ENCODE results near the gene GLB1L.
"Not testable (repeated sequence)": the region's sequence is repeated elsewhere in the genome, so short reads cannot be mapped to it uniquely, and the experiment has no call there.

The GLB1L gene

GRCh38 chr2:219290381-219291171 is 45.3 kb upstream of the GLB1L start:
- TF ChIP-seq, protein P1, sequence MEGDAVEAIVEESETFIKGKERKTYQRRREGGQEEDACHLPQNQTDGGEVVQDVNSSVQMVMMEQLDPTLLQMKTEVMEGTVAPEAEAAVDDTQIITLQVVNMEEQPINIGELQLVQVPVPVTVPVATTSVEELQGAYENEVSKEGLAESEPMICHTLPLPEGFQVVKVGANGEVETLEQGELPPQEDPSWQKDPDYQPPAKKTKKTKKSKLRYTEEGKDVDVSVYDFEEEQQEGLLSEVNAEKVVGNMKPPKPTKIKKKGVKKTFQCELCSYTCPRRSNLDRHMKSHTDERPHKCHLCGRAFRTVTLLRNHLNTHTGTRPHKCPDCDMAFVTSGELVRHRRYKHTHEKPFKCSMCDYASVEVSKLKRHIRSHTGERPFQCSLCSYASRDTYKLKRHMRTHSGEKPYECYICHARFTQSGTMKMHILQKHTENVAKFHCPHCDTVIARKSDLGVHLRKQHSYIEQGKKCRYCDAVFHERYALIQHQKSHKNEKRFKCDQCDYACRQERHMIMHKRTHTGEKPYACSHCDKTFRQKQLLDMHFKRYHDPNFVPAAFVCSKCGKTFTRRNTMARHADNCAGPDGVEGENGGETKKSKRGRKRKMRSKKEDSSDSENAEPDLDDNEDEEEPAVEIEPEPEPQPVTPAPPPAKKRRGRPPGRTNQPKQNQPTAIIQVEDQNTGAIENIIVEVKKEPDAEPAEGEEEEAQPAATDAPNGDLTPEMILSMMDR (IDR thresholded peaks at IDR 0.05): no peak
- no peak for TF ChIP-seq ZFX (IDR thresholded peaks at IDR 0.05; ENCODE audit: borderline replicate concordance)
- H3K27ac ChIP-seq: no peak overlapping the region

- no peak for TF ChIP-seq ZFX (IDR thresholded peaks at IDR 0.05; ENCODE audit: borderline replicate concordance)
- no peak overlapping the region for H3K27ac ChIP-seq
Observed at GRCh38 chr2:219289537-219290361, 44.5 kb upstream of the GLB1L start.

GRCh38 chr2:219289195-219289536 is 43.9 kb upstream of the GLB1L start:
- no peak for TF ChIP-seq ZFX (IDR thresholded peaks at IDR 0.05; ENCODE audit: borderline replicate concordance)
- TF ChIP-seq, protein P1 (IDR thresholded peaks at IDR 0.05): no peak

GRCh38 chr2:219287580-219288265 is 42.5 kb upstream of the GLB1L start:
- TF ChIP-seq ZFX (IDR thresholded peaks at IDR 0.05; ENCODE audit: borderline replicate concordance): no peak
- TF ChIP-seq, protein P1 (IDR thresholded peaks at IDR 0.05): no peak
- H3K27ac ChIP-seq: no peak overlapping the region

More at GRCh38 chr2:219289195-219289536, 43.9 kb upstream of the GLB1L start:
- no peak overlapping the region for H3K27ac ChIP-seq

DNA sequence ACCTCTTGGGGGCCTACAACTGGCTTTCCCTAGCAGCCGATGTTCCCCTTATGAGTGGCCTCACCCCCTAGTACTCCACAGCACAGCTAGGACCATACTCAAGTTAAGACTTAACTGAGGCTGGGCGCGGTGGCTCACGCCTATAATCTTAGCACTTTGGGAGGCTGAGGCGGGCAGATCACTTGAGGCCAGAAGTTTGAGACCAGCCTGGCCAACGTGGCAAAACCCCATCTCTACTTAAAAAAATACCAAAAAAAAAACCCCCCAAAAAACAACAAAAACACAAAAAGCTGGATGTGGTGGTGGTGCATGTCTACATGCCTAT is 41.8 kb upstream of the GLB1L start:
- not testable (repeated sequence) for H3K27ac ChIP-seq

- no peak overlapping the region for H3K27ac ChIP-seq
- TF ChIP-seq, protein P1 (IDR thresholded peaks at IDR 0.05): no peak
- TF ChIP-seq ZFX (IDR thresholded peaks at IDR 0.05; ENCODE audit: borderline replicate concordance): no peak
Observed at GRCh38 chr2:219286436-219287115, 41.3 kb upstream of the GLB1L start.

DNA sequence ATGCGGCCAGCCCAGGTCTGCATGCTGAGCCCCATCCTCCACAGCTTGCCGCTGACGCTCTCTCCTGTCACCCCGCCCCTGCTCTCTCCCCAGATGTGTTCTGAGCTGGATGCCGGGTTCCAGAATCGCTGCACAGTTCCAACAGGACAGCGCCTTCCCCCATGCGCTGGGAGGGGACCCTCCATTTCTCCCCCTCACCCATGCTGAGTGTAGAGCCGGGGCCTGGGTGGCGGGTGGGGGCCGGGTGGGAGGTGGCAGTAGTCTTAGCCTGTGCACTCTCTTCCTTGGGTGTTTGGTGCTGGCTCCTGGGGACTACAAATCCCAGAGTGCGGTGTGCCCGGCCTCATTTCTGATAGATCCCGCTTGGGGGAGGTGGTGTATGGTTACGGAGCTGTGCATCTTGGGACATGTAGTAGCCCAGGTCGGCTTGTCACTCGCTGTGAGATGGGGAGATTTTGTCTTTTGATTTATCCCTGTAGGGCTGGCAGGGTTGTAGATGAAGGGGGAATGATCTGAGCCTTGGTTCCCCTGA is 40.7 kb upstream of the GLB1L start:
- no peak overlapping the region for H3K27ac ChIP-seq
- TF ChIP-seq, protein P1 (IDR thresholded peaks at IDR 0.05): no peak
- no peak for TF ChIP-seq ZFX (IDR thresholded peaks at IDR 0.05; ENCODE audit: borderline replicate concordance)

All from 22Rv1 (cell line).